Activated CD8-positive, alpha-beta memory T cell treated with anti-CD3 and anti-CD28 coated beads, Interleukin-2, amount 50 U/mL, for 4 hours (primary cell): ENCODE results near the gene TRIM29.

Source experiments
- DNase-seq: peaks from one replicate; pipeline ENCODE4 v3.0.0-alpha.2; 2020

Gene TRIM29

DNA sequence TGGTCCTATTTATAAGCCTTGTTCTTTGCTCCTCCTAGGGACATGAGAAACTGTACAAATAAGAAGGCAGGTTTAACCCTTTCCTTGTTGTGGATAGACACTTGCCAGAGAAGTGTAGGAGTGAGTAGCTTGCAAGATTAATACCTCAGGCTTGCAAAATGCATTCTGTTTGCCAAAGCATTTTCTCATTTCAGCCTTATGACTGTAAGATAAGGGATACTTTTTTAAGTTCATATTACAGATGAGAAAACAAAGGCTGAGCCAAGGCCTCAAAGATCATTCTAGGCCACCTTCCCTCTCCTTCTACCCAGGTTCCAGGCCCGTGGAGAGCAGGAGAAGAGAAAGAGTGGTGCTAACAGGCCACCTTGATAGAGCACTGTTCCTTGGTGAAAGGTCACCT lies 46.8 kb downstream of the TRIM29 start:
- DNase-seq, result no peak

DNA sequence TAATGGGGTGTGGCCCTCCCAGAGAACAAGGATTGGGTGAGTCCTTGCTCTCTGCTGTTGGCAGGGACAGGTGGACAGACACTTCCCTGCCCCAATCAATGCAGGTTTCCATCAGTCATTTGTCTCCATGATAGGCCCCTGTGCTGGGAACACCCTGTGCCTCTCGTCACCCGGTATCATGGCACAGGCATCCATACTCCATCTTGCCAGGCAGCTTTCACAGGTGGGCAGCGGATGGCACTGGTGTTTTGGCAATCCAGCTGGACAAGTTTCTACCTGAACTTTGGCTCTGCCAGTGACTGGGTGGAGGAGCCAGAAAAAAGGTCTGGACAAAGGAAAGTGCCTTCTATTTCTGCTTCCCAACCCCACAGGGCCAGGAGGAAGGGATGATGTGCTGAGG lies 47.5 kb downstream of the TRIM29 start:
- DNase-seq, result no peak

DNA sequence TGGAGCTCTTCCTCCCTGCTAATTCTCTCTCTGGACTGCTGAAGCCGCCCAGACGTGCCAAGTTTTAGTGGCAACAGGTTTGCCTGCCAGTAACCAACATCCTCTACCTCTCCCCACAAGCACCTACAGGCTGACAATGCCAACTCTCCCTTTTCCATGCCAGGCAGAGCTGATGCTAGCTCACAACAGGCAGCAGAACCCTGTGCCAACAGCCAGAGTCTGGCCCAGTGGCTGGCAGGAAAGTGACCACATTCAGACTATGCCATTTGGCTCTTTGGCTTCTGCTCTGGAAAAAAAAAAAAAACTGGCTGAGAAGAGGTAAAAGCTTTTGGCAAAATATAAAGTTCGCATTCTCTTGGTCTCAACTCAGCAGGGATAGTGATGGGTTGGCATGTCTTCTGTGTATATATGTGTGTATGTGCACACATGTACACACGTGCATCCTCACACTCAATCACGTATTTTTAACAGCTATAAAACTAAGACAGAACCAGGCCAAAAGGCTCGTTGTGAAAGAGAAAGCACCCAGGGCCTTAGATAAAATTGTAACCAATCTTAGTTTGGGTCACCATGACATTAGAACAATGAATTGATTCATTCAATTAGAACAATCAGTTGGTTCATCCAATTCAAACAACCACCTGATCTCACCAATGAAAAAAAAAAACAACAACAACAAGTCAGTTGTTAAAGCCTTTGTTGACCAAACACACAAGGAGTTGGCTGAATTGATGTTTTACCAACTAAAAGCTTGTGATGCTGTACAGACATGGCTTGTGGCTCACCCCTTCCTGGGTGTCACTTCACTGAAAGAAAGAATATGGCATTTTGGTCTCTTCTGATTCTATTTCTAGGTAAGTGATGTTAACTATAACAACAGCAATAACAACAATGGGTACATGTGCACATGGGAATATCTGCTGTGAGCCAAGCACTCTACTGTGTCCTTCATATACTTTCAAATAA lies 48.6 kb downstream of the TRIM29 start:
- DNase-seq, result no peak

DNA sequence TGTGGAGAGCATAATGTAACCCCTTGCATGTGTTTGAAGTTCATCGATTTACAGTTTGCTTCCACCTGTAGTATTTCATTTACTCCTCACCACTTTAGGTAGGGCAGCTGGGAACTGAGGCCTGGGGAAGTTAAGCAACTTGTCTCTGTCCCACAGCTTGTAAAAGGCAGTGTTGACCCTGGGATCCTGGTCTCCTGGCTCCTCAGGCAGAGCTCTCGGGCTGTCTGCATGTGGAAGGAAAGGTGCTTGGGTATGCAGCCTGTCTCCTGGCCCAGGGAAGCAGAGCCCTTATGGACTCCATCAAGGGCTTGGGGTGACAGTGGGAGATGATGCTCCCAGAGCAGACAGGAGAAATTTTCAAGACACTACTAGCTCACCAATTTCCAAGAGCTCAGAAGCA lies 49.9 kb downstream of the TRIM29 start:
- DNase-seq, result no peak

DNA sequence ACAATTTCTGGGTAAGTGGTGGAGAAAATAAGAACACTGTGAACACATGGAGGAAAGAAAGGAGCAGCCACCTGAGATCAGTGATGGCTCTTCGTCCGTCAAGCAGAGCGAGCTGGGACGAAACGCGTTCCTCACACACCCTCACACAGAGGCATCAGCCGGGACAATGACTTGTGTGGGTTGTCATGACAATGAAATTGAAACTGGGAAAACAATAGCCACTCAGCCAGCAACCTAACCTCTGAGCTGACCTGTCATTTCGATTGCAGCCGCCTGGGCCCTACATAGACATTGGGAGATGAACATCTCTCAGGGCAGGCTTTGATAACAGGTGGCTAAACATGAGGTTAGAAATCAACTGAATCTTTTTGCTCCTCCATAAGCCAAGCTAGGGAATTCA lies 51.3 kb downstream of the TRIM29 start:
- DNase-seq, result no peak

DNA sequence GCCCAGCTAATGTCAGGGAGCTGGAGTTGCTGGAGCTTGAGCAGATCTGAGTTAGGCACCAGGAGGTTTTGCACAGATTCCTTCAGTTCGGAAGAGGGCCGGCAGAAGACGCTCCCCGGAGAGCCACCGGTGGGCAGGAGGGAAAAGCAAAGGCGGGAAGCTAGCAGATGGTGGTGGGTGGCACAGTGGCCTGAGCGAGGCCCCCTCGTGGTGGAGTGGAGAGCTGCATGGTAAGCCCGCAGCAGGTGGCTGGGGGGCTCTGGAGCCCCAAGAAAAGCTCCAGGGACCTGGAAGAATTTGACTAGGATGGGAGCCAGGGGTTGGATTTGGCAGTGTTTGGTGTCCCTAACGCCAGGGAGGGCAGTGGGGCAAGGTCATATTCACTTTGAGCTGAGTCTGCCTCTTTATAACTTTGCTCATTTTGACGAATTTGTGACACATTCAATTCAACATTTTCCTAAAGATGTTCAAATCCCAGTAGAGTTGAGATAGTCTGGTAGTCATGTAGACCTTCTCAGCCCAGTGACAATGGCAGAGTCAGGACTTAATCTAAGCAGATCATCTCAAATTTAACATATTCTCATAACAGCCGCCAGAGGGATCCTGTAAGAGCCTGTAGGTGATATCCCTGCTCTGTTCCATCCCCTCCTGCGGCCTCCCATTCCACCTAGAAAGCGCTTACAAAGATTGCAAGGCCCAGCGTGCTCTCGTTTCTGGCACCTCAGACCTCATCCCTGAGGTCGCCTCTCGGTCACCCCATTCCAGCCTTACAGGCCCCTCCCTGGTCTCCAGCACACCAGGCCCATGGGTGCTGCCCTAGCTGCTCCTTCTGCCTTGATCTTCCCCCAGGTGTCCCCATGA lies 57.9 kb downstream of the TRIM29 start:
- DNase-seq, result no peak

DNA sequence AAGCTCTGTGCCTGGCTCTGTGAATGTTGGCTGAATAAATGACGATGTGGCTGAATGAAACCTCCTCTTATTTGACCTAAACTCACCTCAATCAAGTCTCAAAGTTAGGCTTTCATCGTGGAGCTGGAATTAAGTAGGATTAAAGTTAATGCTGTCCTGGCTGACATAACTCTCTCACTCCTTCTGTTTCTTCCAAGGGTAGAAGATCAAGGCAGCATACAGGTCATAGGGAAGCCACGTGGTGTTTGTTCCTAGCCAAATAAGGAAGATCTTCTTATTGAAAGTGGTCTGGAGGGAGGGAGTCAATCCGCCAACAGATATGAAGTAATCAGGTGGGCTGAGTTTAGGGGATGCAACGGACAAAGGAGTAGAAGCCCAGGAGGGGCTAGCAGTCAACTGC lies 59.5 kb downstream of the TRIM29 start:
- no peak for DNase-seq

DNA sequence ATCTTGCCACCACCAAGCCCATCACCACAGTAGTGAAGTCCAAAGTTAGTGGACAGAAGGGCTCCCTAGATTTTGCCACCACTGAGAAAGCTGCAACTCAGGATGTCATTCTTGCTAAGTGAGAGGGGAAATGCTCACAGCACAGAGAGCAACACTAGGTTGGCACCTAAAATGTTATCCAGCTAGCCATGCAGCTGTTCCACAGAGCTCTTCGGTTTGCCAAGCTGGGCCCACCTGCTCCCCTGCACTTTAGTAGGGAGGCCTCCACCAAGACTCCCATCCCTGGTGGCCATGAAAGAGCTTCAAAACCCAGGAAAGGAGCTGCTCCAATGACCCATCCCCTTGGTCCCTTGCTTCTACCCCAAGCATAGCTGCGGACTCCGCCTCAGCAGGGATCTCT lies 63.8 kb downstream of the TRIM29 start:
- no peak for DNase-seq

DNA sequence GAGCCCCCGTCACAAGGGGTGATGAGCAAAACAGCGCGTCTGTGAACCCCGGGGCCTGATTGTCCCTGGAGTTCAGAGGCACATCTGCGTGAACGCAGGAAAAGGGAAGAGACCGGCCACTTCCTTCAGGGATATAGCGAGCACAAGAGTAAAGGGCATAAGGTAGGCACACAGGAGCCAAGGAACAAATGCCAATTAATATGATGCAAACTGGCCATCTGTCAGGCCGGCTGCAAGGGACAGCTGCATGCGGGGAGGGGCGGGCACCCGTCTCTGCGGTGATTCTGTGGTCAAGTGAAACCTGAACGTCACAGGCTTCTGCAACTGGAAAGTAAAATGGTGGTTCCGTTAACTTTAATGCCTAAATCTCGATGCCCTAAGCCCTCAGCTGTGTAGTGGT lies 64.7 kb downstream of the TRIM29 start:
- DNase-seq, result no peak

DNA sequence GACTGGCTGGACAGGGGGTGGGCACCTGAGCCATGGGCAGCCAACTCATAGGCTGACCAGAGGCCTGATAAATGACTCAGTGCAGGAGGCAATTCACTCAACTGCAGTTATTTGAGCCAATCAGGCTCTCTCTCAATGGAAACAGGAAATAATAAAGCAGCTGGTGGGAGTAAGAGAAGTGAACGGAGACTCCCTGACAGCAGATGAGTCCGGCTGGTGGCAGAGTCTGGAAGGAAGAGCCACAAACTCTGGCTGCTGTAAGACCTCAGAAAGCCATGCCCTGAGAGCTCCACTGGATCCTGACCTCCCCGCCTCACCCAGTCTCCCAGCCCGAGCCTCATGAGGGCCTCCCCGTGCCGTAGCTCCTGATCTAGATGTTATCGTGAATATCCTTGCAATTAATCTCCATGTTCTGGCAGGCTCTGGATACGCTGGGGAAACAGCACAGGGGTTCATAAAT lies 69.8 kb downstream of the TRIM29 start:
- no peak for DNase-seq

DNA sequence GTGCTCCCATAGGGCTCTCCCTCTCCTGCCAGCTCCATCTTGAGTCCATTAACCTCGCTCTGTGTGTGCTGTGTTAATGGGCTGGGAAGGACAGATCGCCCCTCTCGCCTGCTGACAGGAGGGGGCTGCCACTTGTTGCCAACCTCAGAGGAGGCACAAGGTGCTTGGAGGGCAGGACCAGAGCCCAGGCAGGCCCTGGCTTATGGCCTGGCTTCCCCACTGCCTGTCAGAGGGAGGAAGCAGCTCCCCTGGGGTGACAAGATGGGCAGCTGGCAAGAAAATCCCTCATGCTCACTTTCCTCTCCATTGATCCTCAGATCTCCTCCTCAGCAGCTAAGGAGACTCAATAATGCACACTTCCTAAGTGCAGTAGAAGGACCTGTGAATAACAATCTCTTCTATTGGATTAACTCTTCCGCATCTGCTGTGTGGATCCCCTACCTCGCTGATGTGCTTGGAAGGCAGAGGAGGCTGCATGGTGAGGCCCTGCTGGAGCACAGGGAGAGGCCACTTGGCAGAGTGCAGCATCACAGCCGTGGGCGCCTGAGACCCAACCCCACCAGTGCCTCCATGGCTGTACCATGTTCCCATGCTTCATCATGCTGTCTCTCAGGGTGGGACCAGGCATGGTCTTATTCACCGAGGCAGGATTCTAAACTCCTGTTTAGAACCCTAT lies 70.3 kb downstream of the TRIM29 start:
- DNase-seq, result no peak

DNA sequence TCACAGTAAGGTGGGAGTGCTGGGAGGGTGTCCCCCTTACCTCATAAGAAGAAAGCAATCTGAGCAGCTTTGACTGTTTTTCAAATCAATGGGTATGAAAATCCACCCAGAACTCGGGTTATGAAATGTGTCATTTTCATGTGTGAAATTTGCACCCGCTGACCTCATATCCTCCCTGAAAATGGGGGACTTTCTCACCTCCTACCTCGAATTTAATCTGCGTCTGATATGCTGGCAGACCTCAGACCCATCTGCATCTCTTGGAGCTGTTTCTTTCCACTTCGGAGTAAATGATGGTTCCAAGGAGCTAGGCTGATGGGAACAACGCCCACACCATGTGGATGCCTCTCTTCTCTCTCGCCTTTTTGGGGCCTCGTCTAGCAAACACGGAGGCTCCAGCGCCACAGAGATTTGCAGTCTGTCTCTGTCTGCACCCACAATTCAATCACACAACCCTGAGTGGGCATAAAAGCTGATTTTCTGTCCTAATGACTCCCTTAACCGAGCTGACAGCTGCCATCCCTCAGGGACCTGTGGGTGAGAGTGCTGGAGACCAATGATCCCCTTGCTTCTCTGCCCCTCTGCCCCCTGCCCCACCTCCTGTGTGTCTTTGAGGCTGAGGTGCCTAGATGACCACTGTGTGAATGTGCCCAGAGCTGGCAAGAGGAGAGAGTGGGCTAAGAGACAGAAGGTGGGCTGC lies 71.0 kb downstream of the TRIM29 start:
- no peak for DNase-seq

DNA sequence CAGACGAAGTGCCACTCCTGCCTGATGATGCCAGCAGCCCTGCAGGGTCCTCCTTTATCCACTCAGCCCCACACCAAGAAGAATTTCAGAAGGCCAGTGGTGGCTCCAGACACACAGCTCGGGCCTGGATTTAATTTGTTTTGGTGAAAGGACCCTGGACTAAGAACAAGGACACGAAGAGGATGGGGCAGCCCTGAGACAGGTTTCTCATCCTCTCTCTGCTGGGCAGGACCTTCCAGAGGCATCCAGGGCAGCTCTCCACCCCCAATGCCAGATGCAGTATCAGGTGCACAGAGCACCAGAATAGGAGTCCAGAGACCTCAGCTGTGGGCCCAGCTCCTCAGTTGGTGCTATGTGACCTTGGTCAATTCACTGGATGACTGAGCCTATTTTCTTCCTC lies 72.0 kb downstream of the TRIM29 start:
- no peak for DNase-seq

DNA sequence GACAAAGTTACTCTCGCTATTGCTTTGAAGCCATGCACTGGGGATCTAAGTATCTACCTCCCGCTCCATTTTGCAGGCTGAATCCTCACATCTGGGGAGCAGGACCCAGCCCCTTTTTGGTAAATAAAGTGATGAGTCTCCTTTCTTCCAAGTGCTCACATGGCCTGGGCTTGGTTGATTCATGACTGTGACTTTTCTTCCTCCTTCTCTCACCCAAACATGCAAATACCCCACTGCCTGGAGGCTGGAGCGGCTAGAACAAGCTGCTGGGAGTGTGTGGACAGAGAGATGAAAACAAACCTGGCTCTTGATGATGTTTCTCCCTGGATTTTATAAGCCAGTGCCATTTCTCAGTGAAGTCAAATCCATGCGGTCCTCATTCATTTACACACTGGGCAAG lies 72.7 kb downstream of the TRIM29 start:
- no peak for DNase-seq

DNA sequence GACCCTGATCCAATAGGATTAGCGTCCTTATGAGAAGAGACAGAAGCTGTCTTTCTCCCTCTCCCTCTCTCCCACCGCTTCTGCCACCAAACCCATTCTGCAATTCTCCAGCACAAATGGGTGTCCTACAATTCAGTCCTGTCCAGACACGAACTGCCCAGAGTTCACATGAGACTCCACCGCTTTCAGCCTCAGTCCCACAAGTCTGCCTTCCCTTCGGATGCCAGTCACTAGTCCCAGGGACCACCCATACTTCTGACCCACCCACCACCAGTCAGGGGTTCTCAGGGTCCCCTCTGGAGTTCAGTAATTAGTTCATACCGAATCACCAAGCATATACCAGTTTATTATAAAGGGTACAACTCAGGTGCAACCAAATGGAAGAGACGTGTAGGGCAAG lies 73.6 kb downstream of the TRIM29 start:
- DNase-seq, result no peak

DNA sequence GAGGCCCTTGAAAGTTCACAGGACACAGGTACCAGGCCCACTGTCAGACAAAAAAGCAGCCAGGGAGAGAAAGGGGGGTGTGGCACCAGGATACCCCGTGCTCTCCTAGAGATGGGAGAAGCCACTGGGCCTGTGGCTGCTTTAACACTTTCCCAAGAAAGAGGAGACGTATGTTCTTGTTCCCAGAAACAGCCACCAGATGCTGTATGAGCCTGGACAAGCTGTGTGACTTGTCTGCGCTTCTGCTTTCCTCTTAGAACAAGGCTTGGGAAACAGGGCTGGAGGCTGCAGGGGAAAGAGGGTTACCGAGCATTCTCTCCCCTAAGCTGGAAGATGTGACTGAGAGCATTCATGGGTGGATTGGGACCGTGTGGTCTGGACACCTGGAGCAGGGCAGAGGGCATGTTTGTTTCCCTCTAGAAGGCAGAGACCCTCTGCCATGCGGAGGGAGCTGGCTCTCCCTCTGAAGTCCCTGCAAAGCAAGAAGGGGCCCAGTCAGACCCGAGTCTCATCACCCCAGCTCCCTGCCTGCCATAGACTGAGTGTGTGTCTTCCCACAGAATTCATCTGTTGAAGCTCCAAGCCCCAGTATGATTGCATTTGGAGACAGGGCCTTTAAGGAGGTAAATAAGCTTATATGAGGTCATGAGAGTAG lies 74.1 kb downstream of the TRIM29 start:
- DNase-seq, result no peak

DNA sequence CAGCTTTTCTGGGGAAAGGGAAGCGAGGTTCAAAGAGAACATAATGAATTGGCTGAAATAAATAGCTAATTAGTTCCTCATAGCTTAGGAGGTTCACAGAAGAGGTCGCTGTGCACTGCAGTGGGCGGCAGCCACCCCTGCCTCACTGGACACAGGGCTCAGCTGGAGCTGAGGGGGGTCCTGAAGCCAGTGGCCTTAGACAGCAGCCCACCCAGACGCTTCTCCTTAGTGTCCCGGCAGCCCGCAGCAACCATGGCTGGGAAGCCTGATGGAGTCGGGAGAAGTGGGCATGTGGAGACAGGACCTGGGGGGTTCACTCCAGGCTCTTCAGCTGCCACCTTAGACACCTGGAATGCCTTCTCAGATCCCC lies 75.4 kb downstream of the TRIM29 start:
- DNase-seq, result no peak

DNA sequence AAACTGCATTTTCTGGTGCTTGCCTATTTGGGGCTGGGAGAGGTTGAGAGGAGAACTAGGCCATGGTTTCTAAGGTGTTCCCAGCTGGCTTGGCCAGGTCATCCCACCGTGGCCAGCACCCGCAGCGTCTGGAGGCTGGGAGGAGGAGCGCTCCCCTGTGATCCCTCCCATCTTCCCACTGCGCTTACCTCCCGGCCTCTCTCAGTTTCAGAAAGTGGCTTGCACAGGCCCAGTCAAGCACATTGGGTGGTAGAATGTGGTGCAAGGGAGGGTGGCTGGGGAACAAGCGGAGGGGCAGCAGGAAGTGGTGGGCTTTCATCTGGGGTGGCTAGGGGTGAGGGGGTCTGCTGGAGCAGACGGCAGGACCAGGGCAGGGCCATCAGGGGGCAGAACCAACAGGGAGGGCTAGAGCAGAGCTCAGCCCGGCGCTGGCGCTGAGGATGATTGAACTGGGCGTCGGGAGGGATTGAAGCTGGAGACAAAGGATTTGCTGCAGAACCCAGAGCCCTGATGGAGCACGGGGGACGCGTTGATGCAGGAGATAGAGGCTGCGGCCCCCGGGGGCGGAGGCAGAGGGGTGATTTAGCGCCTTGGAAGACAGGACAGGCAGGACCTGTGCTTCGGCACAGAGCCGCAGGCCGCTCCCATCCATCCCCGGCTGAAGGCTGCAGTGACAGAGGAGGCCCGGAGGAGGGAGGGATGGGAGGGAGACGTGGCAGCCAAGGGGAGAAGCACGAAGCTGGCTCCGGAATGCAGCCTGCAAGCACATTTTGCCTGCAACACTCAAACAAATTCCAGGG lies 76.0 kb downstream of the TRIM29 start:
- no peak for DNase-seq
